Panc1 (cell line): Measurements from ENCODE around the gene MDM2. TPM values are rescaled to one million over a fixed set of nuclear protein-coding genes. Genes with fewer than 3 reads are reported as not detected.

Source experiments
- ATAC-seq: fragments of 200-7000 bp; cut with Tn5 transposase; 2 replicates; pipeline ENCODE4 v1.9.1; 2020; ENCODE audit warnings: mild to moderate bottlenecking, moderate library complexity
- BruUV-seq: library from RNA; stranded (reverse); fragments of 400-500 nt; replicated peaks from 2 replicates; lab custom pipeline; 2021; lab: Mats Ljungman, UMichigan
- CTCF ChIA-PET: fragments of 300-600 bp; sonication (Branson Sonifier 250); formaldehyde crosslinking; loops from one replicate; lab custom pipeline; 2022; ENCODE audit warnings: antibody characterized with exemption; lab: Charles Lee
- POLR2A ChIA-PET: fragments of 300-600 bp; sonication (Branson Sonifier 250); formaldehyde crosslinking; loops from one replicate; lab custom pipeline; 2022; ENCODE audit warnings: antibody characterized with exemption; lab: Charles Lee
- DNase-seq: peaks from one replicate; pipeline ENCODE4 v3.0.0-alpha.2; 2010; ENCODE audit warnings: low read depth, low spot score
- H3K27ac ChIP-seq: 2 replicates; pipeline ENCODE4 v1.5.1; 2011; ENCODE audit warnings: mild to moderate bottlenecking, low read length, inconsistent platforms
- H3K27me3 ChIP-seq: fragments of 200-500 bp; sonication (Bioruptor generic); 2 replicates; pipeline ENCODE4 v1.6.0; 2014; ENCODE audit warnings: low read length, inconsistent platforms; ENCODE audit not compliant: control insufficient read depth, insufficient read depth
- H3K36me3 ChIP-seq: fragments of 200-500 bp; sonication (Bioruptor generic); 2 replicates; pipeline ENCODE4 v1.5.1; 2014; ENCODE audit warnings: inconsistent platforms, mild to moderate bottlenecking, low read length, moderate library complexity; ENCODE audit not compliant: control insufficient read depth, insufficient read depth
- H3K4me1 ChIP-seq: 2 replicates; pipeline ENCODE4 v1.5.1; 2011; ENCODE audit warnings: inconsistent platforms, mild to moderate bottlenecking, low read length, moderate library complexity; ENCODE audit not compliant: control insufficient read depth, insufficient read depth
- H3K4me3 ChIP-seq, 2 experiments: 2 replicates each; pipeline ENCODE4 v1.5.1; 2011 to 2012; ENCODE audit warnings: low read depth in 2 of 2, low read length in 2 of 2, mild to moderate bottlenecking in 2 of 2, inconsistent platforms in 1 of 2, moderate library complexity in 1 of 2
- H3K9me3 ChIP-seq: fragments of 200-500 bp; sonication (Bioruptor generic); 2 replicates; pipeline ENCODE4 v1.5.1; 2014; ENCODE audit warnings: low read depth, mild to moderate bottlenecking, inconsistent platforms, low read length, moderate library complexity; ENCODE audit not compliant: control insufficient read depth, insufficient read depth
- POLR2AphosphoS5 ChIP-seq: IDR thresholded peaks from 2 replicates; pipeline ENCODE4 v1.6.1; 2012; ENCODE audit warnings: mild to moderate bottlenecking, low read depth, low read length, moderate library complexity
- SIN3A ChIP-seq: IDR thresholded peaks from 2 replicates; pipeline ENCODE4 v1.6.1; 2012; ENCODE audit warnings: low read depth, mild to moderate bottlenecking, low read length, moderate library complexity, borderline replicate concordance; ENCODE audit not compliant: insufficient read depth
- TCF7L2 ChIP-seq: IDR thresholded peaks from 2 replicates; pipeline ENCODE4 v1.6.1; 2011; ENCODE audit warnings: mild to moderate bottlenecking, low read depth, low read length, inconsistent platforms
- in situ Hi-C: cut with HindIII; loops from 2 replicates; pipeline ENCODE4 v1.10.0; 2016; ENCODE audit warnings: low sequenced_read_pairs, low pct_unique_long_range_greater_than_20kb
- intact Hi-C: fragments of 100-400 bp; cut with micrococcal nuclease; formaldehyde crosslinking; loops from one replicate; pipeline ENCODE4 v1.10.0; 2022; ENCODE audit not compliant: unreplicated experiment
- total RNA-seq: library from RNA; stranded (reverse); gene quantifications from one replicate; pipeline ENCODE4 v1.2.1, GENCODE V29; 2021; ENCODE audit not compliant: unreplicated experiment
- TF ChIP-seq, protein P1 (sequence below): fragments of 450-650 bp; IDR thresholded peaks from 2 replicates; pipeline ENCODE4 v1.5.1; 2017; ENCODE audit warnings: mild to moderate bottlenecking
- TF ChIP-seq, protein P2 (sequence below), 2 experiments: IDR thresholded peaks; 2 replicates each; pipeline ENCODE4 v1.6.1; 2011 to 2012; ENCODE audit warnings: low read depth in 2 of 2, control low read depth in 1 of 2, low read length in 1 of 2, mild to moderate bottlenecking in 1 of 2, moderate library complexity in 1 of 2; ENCODE audit not compliant: insufficient read depth in 1 of 2

The MDM2 gene
- total RNA-seq, 1 experiment from 2014 or later, result 101 TPM

DNA sequence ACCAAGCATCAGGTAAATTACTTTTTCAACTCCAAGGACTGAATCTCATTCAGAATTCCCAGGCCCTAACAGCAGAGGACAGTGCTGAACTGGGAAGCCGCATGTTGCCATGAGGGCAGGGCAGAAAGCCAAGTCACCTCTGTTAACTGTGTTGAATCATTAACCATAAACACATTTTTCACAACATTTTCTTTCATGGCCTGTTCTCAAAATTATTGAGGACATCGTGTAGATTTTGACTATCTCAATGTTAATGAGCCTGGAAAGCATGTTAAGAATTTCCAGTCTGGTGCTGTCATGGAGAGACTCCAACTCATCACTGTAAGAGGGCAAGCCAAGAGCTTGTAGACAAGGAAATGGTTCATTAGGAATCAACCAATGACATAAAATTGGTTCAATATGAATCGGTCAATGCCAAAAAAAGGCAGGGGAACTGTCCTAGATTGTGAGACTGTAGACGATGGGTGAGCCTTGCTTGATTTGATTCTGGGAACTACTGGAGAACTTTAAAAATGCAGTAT, 91.3 kb downstream of the MDM2 start:
- H3K4me3 ChIP-seq, result no peak overlapping the region
- POLR2A ChIA-PET, result no interaction called here
- no peaks in the 10 kb centered on the region for H3K4me1 ChIP-seq
- intact Hi-C loops, result no loop called here
- no peak for TF ChIP-seq SIN3A
- TF ChIP-seq, protein P1, sequence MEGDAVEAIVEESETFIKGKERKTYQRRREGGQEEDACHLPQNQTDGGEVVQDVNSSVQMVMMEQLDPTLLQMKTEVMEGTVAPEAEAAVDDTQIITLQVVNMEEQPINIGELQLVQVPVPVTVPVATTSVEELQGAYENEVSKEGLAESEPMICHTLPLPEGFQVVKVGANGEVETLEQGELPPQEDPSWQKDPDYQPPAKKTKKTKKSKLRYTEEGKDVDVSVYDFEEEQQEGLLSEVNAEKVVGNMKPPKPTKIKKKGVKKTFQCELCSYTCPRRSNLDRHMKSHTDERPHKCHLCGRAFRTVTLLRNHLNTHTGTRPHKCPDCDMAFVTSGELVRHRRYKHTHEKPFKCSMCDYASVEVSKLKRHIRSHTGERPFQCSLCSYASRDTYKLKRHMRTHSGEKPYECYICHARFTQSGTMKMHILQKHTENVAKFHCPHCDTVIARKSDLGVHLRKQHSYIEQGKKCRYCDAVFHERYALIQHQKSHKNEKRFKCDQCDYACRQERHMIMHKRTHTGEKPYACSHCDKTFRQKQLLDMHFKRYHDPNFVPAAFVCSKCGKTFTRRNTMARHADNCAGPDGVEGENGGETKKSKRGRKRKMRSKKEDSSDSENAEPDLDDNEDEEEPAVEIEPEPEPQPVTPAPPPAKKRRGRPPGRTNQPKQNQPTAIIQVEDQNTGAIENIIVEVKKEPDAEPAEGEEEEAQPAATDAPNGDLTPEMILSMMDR, result peak; percentile 34
- no peak for ATAC-seq
- H3K36me3 ChIP-seq, result no peaks in the 10 kb centered on the region
- no peaks in the 10 kb centered on the region for H3K9me3 ChIP-seq
- in situ Hi-C loops, result no loop called here
- no TSS peak for BruUV-seq
- CTCF ChIA-PET, result no interaction called here
- no peaks in the 10 kb centered on the region for H3K27me3 ChIP-seq
- DNase-seq, result no peak
- no peak overlapping the region for H3K27ac ChIP-seq

DNA sequence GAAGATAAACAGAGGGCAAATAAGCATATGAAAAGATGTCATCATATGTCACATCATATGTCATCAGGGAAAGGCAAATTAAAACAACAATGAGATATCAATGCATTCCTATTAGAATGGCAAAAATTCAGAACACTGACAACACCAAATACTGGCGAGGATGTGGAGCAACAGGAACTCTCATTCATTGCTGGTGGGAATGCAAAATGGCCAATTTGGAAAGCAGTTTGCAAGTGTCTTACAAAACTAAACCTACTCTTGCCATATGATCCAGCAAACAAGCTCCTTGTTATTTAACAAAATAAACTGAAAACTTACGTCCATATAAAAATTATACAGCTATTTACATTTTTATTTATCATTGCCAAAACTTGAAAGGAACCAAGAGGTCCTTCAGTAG, 92.3 kb downstream of the MDM2 start:
- Histone ChIP-seq H3K36me3 (no peaks in the 10 kb centered on the region), H3K27ac (no peak overlapping the region), H3K9me3 (no peaks in the 10 kb centered on the region), H3K4me3 (no peak overlapping the region), H3K4me1 (no peaks in the 10 kb centered on the region), H3K27me3 (no peaks in the 10 kb centered on the region)
- in situ Hi-C loops (no loop called here), intact Hi-C loops (no loop called here)
- no peak for DNase-seq
- BruUV-seq, result no TSS peak
- POLR2A ChIA-PET, result no interaction called here
- CTCF ChIA-PET, result no interaction called here
- TF ChIP-seq TCF7L2 (no peak), SIN3A (no peak), POLR2AphosphoS5 (no peak)
- TF ChIP-seq, protein P2, sequence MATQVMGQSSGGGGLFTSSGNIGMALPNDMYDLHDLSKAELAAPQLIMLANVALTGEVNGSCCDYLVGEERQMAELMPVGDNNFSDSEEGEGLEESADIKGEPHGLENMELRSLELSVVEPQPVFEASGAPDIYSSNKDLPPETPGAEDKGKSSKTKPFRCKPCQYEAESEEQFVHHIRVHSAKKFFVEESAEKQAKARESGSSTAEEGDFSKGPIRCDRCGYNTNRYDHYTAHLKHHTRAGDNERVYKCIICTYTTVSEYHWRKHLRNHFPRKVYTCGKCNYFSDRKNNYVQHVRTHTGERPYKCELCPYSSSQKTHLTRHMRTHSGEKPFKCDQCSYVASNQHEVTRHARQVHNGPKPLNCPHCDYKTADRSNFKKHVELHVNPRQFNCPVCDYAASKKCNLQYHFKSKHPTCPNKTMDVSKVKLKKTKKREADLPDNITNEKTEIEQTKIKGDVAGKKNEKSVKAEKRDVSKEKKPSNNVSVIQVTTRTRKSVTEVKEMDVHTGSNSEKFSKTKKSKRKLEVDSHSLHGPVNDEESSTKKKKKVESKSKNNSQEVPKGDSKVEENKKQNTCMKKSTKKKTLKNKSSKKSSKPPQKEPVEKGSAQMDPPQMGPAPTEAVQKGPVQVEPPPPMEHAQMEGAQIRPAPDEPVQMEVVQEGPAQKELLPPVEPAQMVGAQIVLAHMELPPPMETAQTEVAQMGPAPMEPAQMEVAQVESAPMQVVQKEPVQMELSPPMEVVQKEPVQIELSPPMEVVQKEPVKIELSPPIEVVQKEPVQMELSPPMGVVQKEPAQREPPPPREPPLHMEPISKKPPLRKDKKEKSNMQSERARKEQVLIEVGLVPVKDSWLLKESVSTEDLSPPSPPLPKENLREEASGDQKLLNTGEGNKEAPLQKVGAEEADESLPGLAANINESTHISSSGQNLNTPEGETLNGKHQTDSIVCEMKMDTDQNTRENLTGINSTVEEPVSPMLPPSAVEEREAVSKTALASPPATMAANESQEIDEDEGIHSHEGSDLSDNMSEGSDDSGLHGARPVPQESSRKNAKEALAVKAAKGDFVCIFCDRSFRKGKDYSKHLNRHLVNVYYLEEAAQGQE (IDR thresholded peaks at IDR 0.05; ENCODE audit: insufficient read depth in 1 of 2, low read depth in 2 of 2, low read length in 1 of 2), result no peak
- TF ChIP-seq, protein P1, result no peak
- ATAC-seq, result no peak

Other genes starting within 250 kb of the MDM2 start
- gene RAP1B, start 197.3 kb upstream of the MDM2 start, total RNA-seq, result 328 TPM
- 82.3 TPM for gene NUP107, start 121.2 kb upstream of the MDM2 start, total RNA-seq
- gene SLC35E3, start 62.0 kb upstream of the MDM2 start, total RNA-seq, result 15.9 TPM
- 11.2 TPM for gene CPM, start 125.0 kb downstream of the MDM2 start, total RNA-seq